ENCODE data around the gene CELA1. TPM values are rescaled to one million over a fixed set of nuclear protein-coding genes. Genes with fewer than 3 reads are reported as not detected.
"Not testable (repeated sequence)": the region's sequence is repeated elsewhere in the genome, so short reads cannot be mapped to it uniquely, and the experiment has no call there.

CELA1 gene
- total RNA-seq, 1 experiment from 2014 or later = not detected

DNA sequence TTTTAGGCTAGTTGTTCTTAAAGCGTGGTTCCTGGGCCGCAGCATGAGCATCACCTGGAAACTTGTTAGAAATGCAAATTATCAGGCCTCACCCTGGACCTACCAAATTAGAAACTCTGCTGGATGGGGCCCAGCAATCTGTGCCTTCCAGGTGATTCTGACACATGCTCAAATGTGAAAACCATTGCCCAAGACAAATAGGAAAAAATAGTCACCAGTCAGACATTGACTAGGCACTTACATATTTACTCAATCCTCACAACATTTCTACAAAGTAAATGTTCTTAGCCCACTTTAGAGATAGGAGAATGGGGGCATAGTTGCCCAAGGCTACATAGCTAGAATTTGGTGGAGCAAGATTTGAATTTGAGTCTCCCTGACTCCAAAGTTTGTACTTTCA is 3.3 kb downstream of the CELA1 start:
- DNase-seq (ENCODE audit: low read depth) = no peak

- DNase-seq (ENCODE audit: low read depth) = no peak
These were observed 4.1 kb downstream of the CELA1 start for GRCh38 chr12:51342416-51342815.

GRCh38 chr12:51341251-51342007 is 5.0 kb downstream of the CELA1 start:
- peak; percentile 66 for DNase-seq (ENCODE audit: low read depth)

GRCh38 chr12:51339750-51340149 is 6.7 kb downstream of the CELA1 start:
- no peak for DNase-seq (ENCODE audit: low read depth)

GRCh38 chr12:51337336-51337735 is 9.1 kb downstream of the CELA1 start:
- not testable (repeated sequence) for DNase-seq (ENCODE audit: low read depth)

- DNase-seq (ENCODE audit: low read depth) = no peak
These were observed 10.5 kb downstream of the CELA1 start for GRCh38 chr12:51335931-51336330.

GRCh38 chr12:51334764-51335163 is 11.7 kb downstream of the CELA1 start:
- DNase-seq (ENCODE audit: low read depth) = peak; percentile 22

DNA sequence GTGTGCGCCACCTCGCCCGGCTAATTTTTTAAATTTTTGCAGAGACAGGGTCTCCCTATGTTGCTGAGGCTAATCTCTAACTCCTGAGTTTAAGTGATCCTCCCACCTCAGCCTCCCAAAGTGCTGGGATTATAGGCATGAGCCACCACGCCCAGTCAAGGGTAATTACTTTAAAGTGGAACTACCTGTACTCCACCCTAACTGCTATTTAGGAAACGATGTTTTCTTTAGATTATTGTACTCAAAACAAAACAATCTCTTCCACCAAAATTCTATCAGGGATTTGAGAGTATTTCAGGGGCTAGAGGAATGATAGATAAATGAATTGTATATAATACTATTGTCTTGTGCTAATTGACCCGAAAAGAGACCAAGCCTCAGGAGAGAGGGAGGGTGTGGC is 12.9 kb downstream of the CELA1 start:
- no peak for DNase-seq (ENCODE audit: low read depth)

DNA sequence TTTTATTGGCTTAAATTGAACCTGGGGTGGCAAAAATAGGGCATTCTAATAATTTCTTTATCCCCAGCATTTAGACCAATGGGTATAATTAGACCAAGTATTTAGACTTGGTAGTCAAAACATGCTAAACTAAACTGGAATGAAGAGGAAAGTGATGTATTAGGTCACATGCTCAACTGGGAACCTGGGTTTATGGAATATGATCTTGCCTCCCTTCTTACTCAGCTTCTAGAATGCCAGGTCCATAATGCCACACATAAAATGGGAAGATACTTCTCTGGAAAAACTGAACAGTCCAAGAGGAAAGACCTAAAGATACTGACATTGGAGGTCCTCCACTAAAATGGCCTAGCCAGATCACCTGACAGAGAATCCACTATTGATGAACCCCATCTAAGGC is 16.3 kb downstream of the CELA1 start:
- DNase-seq (ENCODE audit: low read depth) = no peak

GRCh38 chr12:51329742-51330141 is 16.7 kb downstream of the CELA1 start:
- DNase-seq (ENCODE audit: low read depth) = no peak

DNA sequence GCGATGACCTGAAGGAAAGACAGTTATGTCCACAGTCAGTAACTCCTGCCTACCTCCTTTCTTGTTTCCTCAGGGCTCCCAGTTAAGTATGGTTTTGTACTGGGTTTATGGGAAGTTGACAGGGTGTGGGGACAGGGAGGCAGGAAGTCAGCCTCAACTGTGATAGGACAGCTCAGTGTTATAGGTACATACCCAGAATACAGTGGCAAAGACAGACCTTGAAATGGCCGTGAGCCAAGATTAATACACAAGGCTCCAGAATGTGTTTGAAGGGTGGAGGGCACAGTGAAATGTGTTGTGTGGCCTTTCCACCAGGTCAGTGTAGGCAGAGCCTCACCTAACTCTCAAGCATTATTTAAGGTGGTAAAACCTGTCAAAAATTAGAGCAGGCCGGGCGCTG is 17.9 kb downstream of the CELA1 start:
- no peak for DNase-seq (ENCODE audit: low read depth)

- peak; percentile 74 for DNase-seq (ENCODE audit: low read depth)
These were observed 19.6 kb downstream of the CELA1 start for GRCh38 chr12:51326698-51327439.

- no peak for DNase-seq (ENCODE audit: low read depth)
These were observed 21.5 kb downstream of the CELA1 start for GRCh38 chr12:51324953-51325352.

DNA sequence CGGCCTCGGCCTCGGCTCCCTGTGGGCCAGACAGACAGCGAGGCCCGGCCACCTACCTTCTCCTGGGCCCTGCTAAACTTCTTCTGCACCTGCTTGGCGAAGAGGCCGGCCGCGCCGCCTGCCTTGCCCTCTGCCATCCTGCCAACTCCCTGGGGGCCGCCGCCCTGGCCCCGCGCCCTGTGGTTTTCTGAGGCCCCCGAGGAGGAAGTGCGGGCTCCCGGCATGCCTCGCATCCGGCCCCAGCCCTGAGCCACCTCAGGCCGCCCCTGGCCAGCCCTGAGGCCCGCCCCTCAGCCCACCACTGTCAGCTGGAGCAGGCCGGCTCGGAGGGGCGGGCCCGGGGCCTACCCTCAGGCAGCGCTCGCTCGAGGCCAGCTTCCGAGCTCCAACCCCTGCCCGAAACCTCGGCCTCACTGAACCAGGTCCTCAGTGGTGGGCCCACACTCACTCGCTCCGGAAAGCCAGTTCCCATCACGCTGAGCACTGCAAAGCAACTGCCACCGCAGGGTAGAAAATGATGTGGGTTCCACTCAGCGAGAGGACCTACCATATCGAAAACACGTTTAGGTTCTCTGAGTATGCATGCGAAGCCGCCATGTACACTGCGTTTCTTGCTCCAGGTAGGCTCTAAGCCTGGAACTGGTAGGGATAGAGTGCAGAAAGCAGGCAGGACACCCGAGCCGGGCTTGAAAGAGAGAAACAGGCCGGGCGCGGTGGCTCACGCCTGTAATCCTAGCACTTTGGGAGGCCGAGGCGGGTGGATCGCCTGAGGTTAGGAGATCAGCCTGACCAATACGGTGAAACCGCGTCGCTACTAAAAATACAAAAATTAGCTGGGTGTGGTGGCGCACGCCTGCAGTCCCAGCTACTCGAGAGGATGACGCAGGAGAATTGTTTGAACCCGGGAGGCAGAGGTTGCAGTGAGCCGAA is 22.2 kb downstream of the CELA1 start, which contains the start of gene BIN2:
Gene BIN2 (minus strand): TSS at position 209 of the 930 bp plus-strand sequence. CDS start 72 bp downstream, at position 137.
- no peak for DNase-seq (ENCODE audit: low read depth)

DNA sequence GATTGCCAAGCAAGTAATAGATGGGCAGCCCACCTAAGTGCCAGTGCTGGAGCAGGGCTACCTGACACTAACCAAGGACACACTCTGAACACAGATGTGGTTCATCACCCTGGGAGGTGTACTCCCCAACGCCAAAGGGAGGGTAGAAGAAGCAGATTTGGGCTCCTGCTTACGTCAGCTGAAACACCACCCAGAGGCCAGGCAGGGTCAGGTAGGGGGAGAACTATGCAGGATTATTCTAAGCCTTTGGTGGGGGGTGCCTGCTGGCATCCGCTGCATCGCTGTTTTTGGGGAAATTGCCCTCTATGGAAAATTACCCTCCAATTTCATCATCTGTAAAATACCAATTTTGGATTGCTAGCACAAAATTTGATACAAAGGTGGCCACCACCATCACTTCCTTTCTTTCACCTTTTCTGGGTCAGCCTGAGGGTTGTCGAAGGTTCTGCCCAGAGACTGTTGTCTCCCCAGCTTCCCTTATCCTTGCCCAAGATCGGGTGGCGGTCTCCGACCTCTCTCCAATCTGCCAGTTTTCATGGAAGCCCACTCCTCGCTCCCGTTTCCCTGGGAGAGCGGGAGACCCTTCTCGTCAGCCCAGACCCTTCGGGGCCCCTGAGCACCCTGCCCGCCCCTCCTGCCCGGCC is 23.0 kb downstream of the CELA1 start:
- no peak for DNase-seq (ENCODE audit: low read depth)

DNA sequence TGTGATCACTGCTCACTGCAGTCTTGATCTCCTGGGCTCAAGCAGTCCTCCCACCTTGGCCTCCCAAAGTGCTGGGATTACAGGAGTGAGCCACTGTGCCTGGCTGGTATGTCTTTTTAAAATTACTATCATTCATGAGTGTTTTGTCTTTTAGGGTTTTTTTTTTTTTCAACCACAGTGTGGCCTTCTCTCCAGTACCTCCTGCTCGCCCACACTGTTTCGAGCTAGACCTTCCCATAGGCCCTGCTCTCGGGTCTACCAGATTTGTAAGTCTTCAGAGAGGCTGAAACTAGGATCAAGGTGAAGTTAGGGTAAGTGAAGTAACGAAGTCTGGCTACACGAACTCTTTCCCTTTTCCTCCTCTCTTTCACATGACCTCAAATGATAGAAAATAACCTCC is 24.0 kb downstream of the CELA1 start:
- no peak for DNase-seq (ENCODE audit: low read depth)

- no peak for DNase-seq (ENCODE audit: low read depth)
These were observed 24.6 kb downstream of the CELA1 start for GRCh38 chr12:51321882-51322281.

- no peak for DNase-seq (ENCODE audit: low read depth)
These were observed 25.7 kb downstream of the CELA1 start for GRCh38 chr12:51320695-51321320.

DNA sequence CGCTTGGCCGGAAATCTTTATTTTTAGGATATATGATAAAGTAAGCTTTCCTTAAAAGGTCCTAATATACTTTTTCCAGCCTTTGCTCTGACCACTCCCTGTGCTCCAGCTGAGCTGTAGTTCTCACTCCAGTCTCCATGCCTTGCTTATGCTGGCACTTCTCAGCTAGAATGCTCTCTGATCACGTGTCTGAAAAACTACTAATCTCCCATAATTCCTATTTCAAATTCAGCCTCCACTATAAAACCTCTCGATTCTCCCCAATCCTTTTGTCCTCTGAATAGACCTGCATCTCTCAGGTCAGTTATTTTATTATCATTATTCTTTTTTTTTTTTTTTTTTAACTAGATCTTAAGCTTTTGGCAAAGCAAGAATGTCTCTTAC is 26.2 kb downstream of the CELA1 start:
- DNase-seq (ENCODE audit: low read depth) = no peak

- no peak for DNase-seq (ENCODE audit: low read depth)
These were observed 27.5 kb downstream of the CELA1 start for GRCh38 chr12:51318846-51319599.

Data from M059J (cell line).